ENCODE measurements around the gene GPHB5.

Gene GPHB5

GRCh38 chr14:63275611-63276010 lies 43.1 kb downstream of the GPHB5 start:
- no peaks in the 10 kb centered on the region for H3K4me1 ChIP-seq (ENCODE audit: control insufficient read depth in 2 of 2, insufficient read depth in 1 of 2, low read depth in 1 of 2, low read length in 2 of 2)
- H2AFZ ChIP-seq (ENCODE audit: low read length): no peak overlapping the region
- no peak overlapping the region for H3K4me3 ChIP-seq (ENCODE audit: low read length in 2 of 2)
- no peak overlapping the region for H3K27ac ChIP-seq (replicated peaks; ENCODE audit: low read length)
- H2BK5ac ChIP-seq (ENCODE audit: low read length): no peak overlapping the region
- no peak overlapping the region for H2BK12ac ChIP-seq (ENCODE audit: low read length)
- H3K23ac ChIP-seq (ENCODE audit: low read depth, low read length, poor library complexity): no peak overlapping the region
- H3K18ac ChIP-seq (ENCODE audit: low read length): no peak overlapping the region
- H3K4me2 ChIP-seq (ENCODE audit: insufficient read depth, low read length, poor library complexity, severe bottlenecking): no peak overlapping the region
- no peak overlapping the region for H4K91ac ChIP-seq (ENCODE audit: low read depth, low read length, poor library complexity)
- no peaks in the 10 kb centered on the region for H3K9me3 ChIP-seq (replicated peaks in 1 of 2; ENCODE audit: control insufficient read depth in 2 of 2, insufficient read depth in 1 of 2, low read depth in 1 of 2, low read length in 2 of 2)
- H2AK5ac ChIP-seq (ENCODE audit: low read depth, low read length): no peak overlapping the region
- DNase-seq (ENCODE audit: low spot score): no peak
- H3K4ac ChIP-seq (ENCODE audit: low read length): no peak overlapping the region
- no CpG with 5 or more reads among the region's 3 CpGs for WGBS, 2 donors (ENCODE audit: extremely low coverage in 2 of 2, insufficient read length in 2 of 2, insufficient replicate concordance in 1 of 2)
- H3K79me1 ChIP-seq (ENCODE audit: low read depth, low read length): no peaks in the 10 kb centered on the region
- no peaks in the 10 kb centered on the region for H3K36me3 ChIP-seq (replicated peaks in 1 of 2; ENCODE audit: control insufficient read depth in 2 of 2, insufficient read depth in 2 of 2, low read length in 2 of 2)
- no peak overlapping the region for H4K8ac ChIP-seq (ENCODE audit: low read depth, low read length)
- H3K14ac ChIP-seq (ENCODE audit: low read length): no peak overlapping the region
- no peak overlapping the region for H2BK15ac ChIP-seq (ENCODE audit: low read length)
- no peak overlapping the region for H2BK120ac ChIP-seq (ENCODE audit: low read depth, low read length)
- H3K9ac ChIP-seq (ENCODE audit: low read depth, low read length, poor library complexity): no peak overlapping the region
- no peaks in the 10 kb centered on the region for H3K27me3 ChIP-seq (ENCODE audit: control insufficient read depth in 3 of 3, insufficient read depth in 3 of 3, low read depth in 1 of 3, low read length in 3 of 3)

GRCh38 chr14:63273717-63274655 lies 44.7 kb downstream of the GPHB5 start:
- WGBS, 2 donors (ENCODE audit: extremely low coverage in 2 of 2, insufficient read length in 2 of 2, insufficient replicate concordance in 1 of 2): no CpG with 5 or more reads among the region's 8 CpGs
- Histone ChIP-seq H3K27me3 (ENCODE audit: control insufficient read depth in 3 of 3, insufficient read depth in 3 of 3, low read depth in 1 of 3, low read length in 3 of 3) (no peaks in the 10 kb centered on the region), H2AFZ (ENCODE audit: low read length) (no peak overlapping the region), H3K4me3 (ENCODE audit: low read length in 2 of 2) (no peak overlapping the region), H3K9ac (ENCODE audit: low read depth, low read length, poor library complexity) (no peak overlapping the region), H3K18ac (ENCODE audit: low read length) (peak overlapping the region; percentile 39), H4K8ac (ENCODE audit: low read depth, low read length) (no peak overlapping the region), H3K23ac (ENCODE audit: low read depth, low read length, poor library complexity) (no peak overlapping the region), H3K4ac (ENCODE audit: low read length) (no peak overlapping the region), H3K79me1 (ENCODE audit: low read depth, low read length) (no peaks in the 10 kb centered on the region), H3K14ac (ENCODE audit: low read length) (no peak overlapping the region), H3K9me3 (replicated peaks in 1 of 2; ENCODE audit: control insufficient read depth in 2 of 2, insufficient read depth in 1 of 2, low read depth in 1 of 2, low read length in 2 of 2) (no peaks in the 10 kb centered on the region), H2AK5ac (ENCODE audit: low read depth, low read length) (no peak overlapping the region), H3K4me1 (ENCODE audit: control insufficient read depth in 2 of 2, insufficient read depth in 1 of 2, low read depth in 1 of 2, low read length in 2 of 2) (no peaks in the 10 kb centered on the region), H2BK5ac (ENCODE audit: low read length) (no peak overlapping the region), H2BK12ac (ENCODE audit: low read length) (no peak overlapping the region), H3K27ac (replicated peaks; ENCODE audit: low read length) (no peak overlapping the region), H3K4me2 (ENCODE audit: insufficient read depth, low read length, poor library complexity, severe bottlenecking) (no peak overlapping the region), H4K91ac (ENCODE audit: low read depth, low read length, poor library complexity) (no peak overlapping the region), H2BK15ac (ENCODE audit: low read length) (peak overlapping the region; percentile 25), H2BK120ac (ENCODE audit: low read depth, low read length) (no peak overlapping the region), H3K36me3 (replicated peaks in 1 of 2; ENCODE audit: control insufficient read depth in 2 of 2, insufficient read depth in 2 of 2, low read length in 2 of 2) (no peaks in the 10 kb centered on the region)
- DNase-seq (ENCODE audit: low spot score): no peak

DNA sequence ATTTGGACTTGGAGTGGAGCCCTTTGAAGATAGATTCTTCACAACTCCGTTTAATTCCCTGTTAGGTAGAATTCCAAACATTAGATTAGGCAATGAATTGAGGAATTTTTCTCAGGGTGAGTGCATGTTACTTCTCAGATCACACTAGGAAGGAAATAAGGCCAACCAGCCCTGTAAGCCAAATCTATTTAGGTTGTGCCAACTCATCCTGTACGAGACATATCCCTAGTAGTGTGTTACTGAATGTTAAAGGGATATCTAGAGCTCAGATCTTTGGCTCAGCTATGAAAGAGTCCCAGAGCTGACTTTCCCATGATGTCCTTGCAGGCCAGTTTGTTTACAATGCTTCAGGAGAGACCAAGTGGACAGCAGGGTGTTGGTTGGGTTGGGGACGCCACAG lies 45.6 kb downstream of the GPHB5 start:
- no peak overlapping the region for H3K18ac ChIP-seq (ENCODE audit: low read length)
- H4K91ac ChIP-seq (ENCODE audit: low read depth, low read length, poor library complexity): no peak overlapping the region
- peak overlapping the region; percentile 25 for H2BK15ac ChIP-seq (ENCODE audit: low read length)
- no peaks in the 10 kb centered on the region for H3K9me3 ChIP-seq (replicated peaks in 1 of 2; ENCODE audit: control insufficient read depth in 2 of 2, insufficient read depth in 1 of 2, low read depth in 1 of 2, low read length in 2 of 2)
- H3K4me2 ChIP-seq (ENCODE audit: insufficient read depth, low read length, poor library complexity, severe bottlenecking): no peak overlapping the region
- H3K14ac ChIP-seq (ENCODE audit: low read length): no peak overlapping the region
- no peak overlapping the region for H3K9ac ChIP-seq (ENCODE audit: low read depth, low read length, poor library complexity)
- no peaks in the 10 kb centered on the region for H3K79me1 ChIP-seq (ENCODE audit: low read depth, low read length)
- H3K27me3 ChIP-seq (ENCODE audit: control insufficient read depth in 3 of 3, insufficient read depth in 3 of 3, low read depth in 1 of 3, low read length in 3 of 3): no peaks in the 10 kb centered on the region
- no peak overlapping the region for H2BK120ac ChIP-seq (ENCODE audit: low read depth, low read length)
- no peak for DNase-seq (ENCODE audit: low spot score)
- no peak overlapping the region for H3K23ac ChIP-seq (ENCODE audit: low read depth, low read length, poor library complexity)
- no CpG with 5 or more reads among the region's 3 CpGs for WGBS, 2 donors (ENCODE audit: extremely low coverage in 2 of 2, insufficient read length in 2 of 2, insufficient replicate concordance in 1 of 2)
- no peak overlapping the region for H4K8ac ChIP-seq (ENCODE audit: low read depth, low read length)
- H2BK5ac ChIP-seq (ENCODE audit: low read length): no peak overlapping the region
- H2AK5ac ChIP-seq (ENCODE audit: low read depth, low read length): no peak overlapping the region
- no peak overlapping the region for H3K27ac ChIP-seq (replicated peaks; ENCODE audit: low read length)
- no peak overlapping the region for H2BK12ac ChIP-seq (ENCODE audit: low read length)
- no peaks in the 10 kb centered on the region for H3K36me3 ChIP-seq (replicated peaks in 1 of 2; ENCODE audit: control insufficient read depth in 2 of 2, insufficient read depth in 2 of 2, low read length in 2 of 2)
- no peaks in the 10 kb centered on the region for H3K4me1 ChIP-seq (ENCODE audit: control insufficient read depth in 2 of 2, insufficient read depth in 1 of 2, low read depth in 1 of 2, low read length in 2 of 2)
- no peak overlapping the region for H3K4ac ChIP-seq (ENCODE audit: low read length)
- no peak overlapping the region for H2AFZ ChIP-seq (ENCODE audit: low read length)
- no peak overlapping the region for H3K4me3 ChIP-seq (ENCODE audit: low read length in 2 of 2)

- Histone ChIP-seq H3K9ac (ENCODE audit: low read depth, low read length, poor library complexity) (no peak overlapping the region), H2BK15ac (ENCODE audit: low read length) (no peak overlapping the region), H3K79me1 (ENCODE audit: low read depth, low read length) (no peaks in the 10 kb centered on the region), H2BK5ac (ENCODE audit: low read length) (no peak overlapping the region), H4K91ac (ENCODE audit: low read depth, low read length, poor library complexity) (no peak overlapping the region), H3K4me1 (ENCODE audit: control insufficient read depth in 2 of 2, insufficient read depth in 1 of 2, low read depth in 1 of 2, low read length in 2 of 2) (no peaks in the 10 kb centered on the region), H2BK120ac (ENCODE audit: low read depth, low read length) (no peak overlapping the region), H3K14ac (ENCODE audit: low read length) (no peak overlapping the region), H3K4ac (ENCODE audit: low read length) (no peak overlapping the region), H3K4me2 (ENCODE audit: insufficient read depth, low read length, poor library complexity, severe bottlenecking) (no peak overlapping the region), H3K4me3 (ENCODE audit: low read length in 2 of 2) (no peak overlapping the region), H3K23ac (ENCODE audit: low read depth, low read length, poor library complexity) (no peak overlapping the region), H3K18ac (ENCODE audit: low read length) (no peak overlapping the region), H3K36me3 (replicated peaks in 1 of 2; ENCODE audit: control insufficient read depth in 2 of 2, insufficient read depth in 2 of 2, low read length in 2 of 2) (no peaks in the 10 kb centered on the region), H4K8ac (ENCODE audit: low read depth, low read length) (no peak overlapping the region), H2AK5ac (ENCODE audit: low read depth, low read length) (no peak overlapping the region), H2BK12ac (ENCODE audit: low read length) (no peak overlapping the region), H3K9me3 (replicated peaks in 1 of 2; ENCODE audit: control insufficient read depth in 2 of 2, insufficient read depth in 1 of 2, low read depth in 1 of 2, low read length in 2 of 2) (no peaks in the 10 kb centered on the region), H3K27ac (replicated peaks; ENCODE audit: low read length) (no peak overlapping the region), H3K27me3 (ENCODE audit: control insufficient read depth in 3 of 3, insufficient read depth in 3 of 3, low read depth in 1 of 3, low read length in 3 of 3) (no peaks in the 10 kb centered on the region), H2AFZ (ENCODE audit: low read length) (no peak overlapping the region)
- WGBS, 2 donors (ENCODE audit: extremely low coverage in 2 of 2, insufficient read length in 2 of 2, insufficient replicate concordance in 1 of 2): no CpG with 5 or more reads among the region's 11 CpGs
- no peak for DNase-seq (ENCODE audit: low spot score)
Measured at GRCh38 chr14:63269561-63270225, 49.0 kb downstream of the GPHB5 start.
